Heart left ventricle (tissue), 13 donors: ENCODE results near the gene AOC3.

Experiments used
- POLR2A ChIP-seq, 2 donors: fragments of 450-650 bp; IDR thresholded peaks; one replicate each; pipeline ENCODE4 v1.6.1; 2017; ENCODE audit warnings: antibody characterized with exemption in 2 of 2, mild to moderate bottlenecking in 2 of 2, moderate library complexity in 2 of 2
- TF ChIP-seq, protein P1 (sequence below), 12 donors: fragments of 200-600 bp; sonication (generic) in 4 of 12; IDR thresholded peaks; one replicate each; pipeline versions ENCODE4 v1.5.0 to v1.8.0; 2018 to 2022; ENCODE audit warnings: antibody characterized with exemption in 12 of 12, mild to moderate bottlenecking in 5 of 12
- donor health status: ischemic (EF 13 %, LVEDD 7.1; RV severe dilation, severe dysfunction).
- donor health status: DM: no; HTN: yes; CAD: no.
- donor health status: DM: no; HTN: no; CAD: no.
- donor health status: ischemic (EF 25% LVEDD 6.9; RV normal size, moderate dysfunction).
- donor health status: ischemic (EF 25% LVEDD 5.7; RV mildly dilated, moderate dysfunction).
- donor health status: ischemic (EF 35%, LVEDD 5.7; RV mildly dilated, moderate dysfunction).
- donor health status: nonischemic (EF 11% LVEDD 7.7; RV severe dilation, severe dysfunction).
- donor health status: DM: yes; HTN: yes; CAD: no.
- donor health status: PGD.
- donor health status: ischemic (EF 29% LVEDD 5.4; RV normal size, mild dysfunction).
- donor health status: nonischemic (EF 23%, LVEDD 6.1; RV moderate dilation, normal function).

GRCh38 chr17:42809250-42809649 lies 41.7 kb upstream of the AOC3 start:
- TF ChIP-seq, protein P1, sequence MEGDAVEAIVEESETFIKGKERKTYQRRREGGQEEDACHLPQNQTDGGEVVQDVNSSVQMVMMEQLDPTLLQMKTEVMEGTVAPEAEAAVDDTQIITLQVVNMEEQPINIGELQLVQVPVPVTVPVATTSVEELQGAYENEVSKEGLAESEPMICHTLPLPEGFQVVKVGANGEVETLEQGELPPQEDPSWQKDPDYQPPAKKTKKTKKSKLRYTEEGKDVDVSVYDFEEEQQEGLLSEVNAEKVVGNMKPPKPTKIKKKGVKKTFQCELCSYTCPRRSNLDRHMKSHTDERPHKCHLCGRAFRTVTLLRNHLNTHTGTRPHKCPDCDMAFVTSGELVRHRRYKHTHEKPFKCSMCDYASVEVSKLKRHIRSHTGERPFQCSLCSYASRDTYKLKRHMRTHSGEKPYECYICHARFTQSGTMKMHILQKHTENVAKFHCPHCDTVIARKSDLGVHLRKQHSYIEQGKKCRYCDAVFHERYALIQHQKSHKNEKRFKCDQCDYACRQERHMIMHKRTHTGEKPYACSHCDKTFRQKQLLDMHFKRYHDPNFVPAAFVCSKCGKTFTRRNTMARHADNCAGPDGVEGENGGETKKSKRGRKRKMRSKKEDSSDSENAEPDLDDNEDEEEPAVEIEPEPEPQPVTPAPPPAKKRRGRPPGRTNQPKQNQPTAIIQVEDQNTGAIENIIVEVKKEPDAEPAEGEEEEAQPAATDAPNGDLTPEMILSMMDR (IDR thresholded peaks at IDR 0.05) = no peak
- TF ChIP-seq POLR2A (IDR thresholded peaks at IDR 0.05) = no peak
